Glomerular endothelial cell (primary cell): ENCODE measurements around the gene SCRT2. TPM values are rescaled to one million over a fixed set of nuclear protein-coding genes. Genes with fewer than 3 reads are reported as not detected.
"Not testable (repeated sequence)": the region's sequence is repeated elsewhere in the genome, so short reads cannot be mapped to it uniquely, and the experiment has no call there.

Experiments
- DNase-seq: peaks from one replicate; pipeline ENCODE4 v3.0.0-alpha.2; 2011; ENCODE audit warnings: low read depth, low spot score; ENCODE audit errors: extremely low read depth
- total RNA-seq: library from RNA; depleted of rRNA; stranded (reverse); fragments of >200 nt; gene quantifications from 2 replicates; pipeline ENCODE4 v1.2.3, GENCODE V29; 2015

Gene SCRT2
- total RNA-seq = not detected in 2 replicates

DNA sequence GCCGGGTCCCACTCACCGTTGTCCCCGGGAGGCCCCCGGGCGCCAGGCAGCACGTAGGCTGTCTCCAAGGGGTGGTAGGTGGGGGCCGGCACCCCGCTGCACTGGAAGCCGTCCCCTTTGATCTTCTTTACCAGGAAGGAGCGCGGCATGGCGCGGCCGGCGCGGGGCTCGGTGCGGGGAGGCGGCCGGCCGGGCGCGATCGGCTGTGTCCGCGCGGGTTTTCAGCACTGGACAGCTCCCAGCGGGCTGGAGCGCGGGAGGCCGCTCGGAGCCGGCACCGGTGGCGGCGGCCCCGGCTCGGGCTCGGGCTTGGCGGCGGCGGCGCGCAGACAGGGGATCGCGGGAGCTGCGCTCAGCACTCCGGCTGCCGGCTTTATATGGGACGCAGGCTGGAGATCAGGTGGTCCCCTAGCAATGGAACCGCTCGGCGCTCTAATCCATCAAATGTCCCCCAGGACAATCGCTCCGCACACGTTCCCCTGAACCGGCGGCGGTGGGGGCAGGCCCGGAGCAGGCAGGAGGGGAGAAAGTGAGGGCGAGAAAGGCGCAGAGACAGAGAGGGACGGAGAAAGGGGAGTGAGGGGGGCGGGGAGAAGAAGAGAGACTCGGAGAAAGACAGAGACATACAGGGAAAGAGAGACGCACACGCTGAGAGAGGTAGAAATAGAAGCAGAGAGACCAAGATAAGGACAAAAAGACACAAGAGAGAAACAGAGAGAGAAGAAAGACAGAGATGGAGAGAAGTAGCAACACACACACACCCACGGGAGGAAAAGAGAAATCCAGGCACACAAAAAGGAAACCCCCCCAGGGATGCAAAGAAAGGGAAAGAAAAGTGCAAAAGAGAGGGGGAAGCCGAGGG lies at the start of gene SCRT2:
Gene SCRT2 (minus strand): TSS at position 350 of the 862 bp plus-strand sequence. CDS start 201 bp downstream, at position 149.
- no peak for DNase-seq

DNA sequence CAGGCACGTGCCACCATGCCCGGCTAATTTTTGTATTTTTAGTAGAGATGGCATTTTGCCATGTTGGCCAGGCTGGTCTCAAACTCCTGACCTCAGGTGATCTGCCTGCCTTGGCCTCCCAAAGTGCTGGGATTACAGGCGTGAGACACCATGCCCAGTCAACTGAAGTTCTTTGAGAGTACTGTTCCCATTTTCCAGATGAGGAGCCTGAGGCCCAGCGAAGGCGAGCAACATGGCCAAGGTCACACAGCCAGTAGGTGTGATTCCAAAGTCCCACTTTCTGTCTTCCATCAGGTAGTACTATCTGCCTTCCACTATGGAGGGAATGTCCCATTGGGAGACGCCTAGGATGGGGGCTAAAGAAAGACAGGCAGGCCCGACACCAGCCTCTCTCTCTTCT lies 49.2 kb upstream of the SCRT2 start:
- DNase-seq = not testable (repeated sequence)

DNA sequence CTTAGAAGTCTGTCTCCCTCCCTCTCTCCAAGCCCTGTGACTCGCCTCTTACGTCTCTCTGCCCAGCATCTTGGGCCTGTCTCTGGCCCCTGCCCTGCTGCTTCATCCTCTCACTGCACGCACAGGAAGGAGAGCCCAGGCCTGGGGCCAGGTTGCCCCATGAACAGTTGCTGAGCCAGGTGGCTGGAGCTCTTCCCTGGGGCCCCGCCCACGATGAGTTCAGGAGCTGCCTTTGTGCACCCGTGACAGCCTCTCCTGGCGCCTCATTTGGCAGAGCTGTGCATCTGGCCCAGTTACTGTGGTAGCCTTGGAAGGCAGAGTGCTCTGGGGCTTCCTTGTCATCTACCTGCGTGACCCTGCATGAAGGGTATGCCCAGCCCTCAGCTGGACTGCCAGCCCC lies 48.2 kb upstream of the SCRT2 start:
- DNase-seq = no peak

DNA sequence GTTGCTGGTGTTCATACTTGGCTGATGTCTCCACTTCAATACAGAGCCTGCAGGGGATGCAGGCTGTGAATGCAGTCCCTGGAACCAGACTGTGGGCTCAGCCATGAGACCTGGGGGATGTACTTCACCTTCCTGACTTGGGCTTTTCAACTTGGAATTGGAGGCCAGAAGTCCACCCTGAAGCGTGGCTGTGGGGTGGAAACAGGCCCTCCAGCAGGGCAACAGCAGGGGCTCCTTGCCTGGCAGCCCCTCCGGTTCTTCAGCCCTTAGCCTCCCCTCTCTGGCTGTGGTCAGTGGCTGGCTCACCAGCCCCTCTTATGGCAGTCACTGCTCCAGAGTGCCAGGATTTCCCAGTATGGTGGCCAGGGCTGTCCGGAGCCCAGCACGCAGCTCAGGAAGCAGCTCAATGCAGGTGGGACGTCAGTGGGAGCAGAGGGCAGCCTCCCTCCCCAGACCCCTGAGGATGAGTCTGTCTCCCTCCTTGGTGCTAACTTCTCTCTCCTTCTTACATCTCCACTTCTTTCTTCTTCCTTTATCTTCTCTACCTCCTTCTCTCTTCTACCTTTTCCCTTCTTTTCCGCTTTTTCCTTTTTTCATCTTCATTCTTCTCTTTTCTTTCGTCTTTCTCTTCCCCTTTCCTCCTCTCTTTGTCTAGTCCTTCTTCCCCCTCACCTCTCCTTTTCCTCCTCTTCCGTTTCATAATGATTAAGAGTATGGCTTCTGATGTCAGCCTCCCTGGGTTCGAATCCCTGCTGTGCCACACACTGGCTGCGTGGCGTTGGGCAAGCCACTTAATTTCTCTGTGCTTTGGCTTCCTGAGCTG lies 47.4 kb upstream of the SCRT2 start:
- DNase-seq = no peak

DNA sequence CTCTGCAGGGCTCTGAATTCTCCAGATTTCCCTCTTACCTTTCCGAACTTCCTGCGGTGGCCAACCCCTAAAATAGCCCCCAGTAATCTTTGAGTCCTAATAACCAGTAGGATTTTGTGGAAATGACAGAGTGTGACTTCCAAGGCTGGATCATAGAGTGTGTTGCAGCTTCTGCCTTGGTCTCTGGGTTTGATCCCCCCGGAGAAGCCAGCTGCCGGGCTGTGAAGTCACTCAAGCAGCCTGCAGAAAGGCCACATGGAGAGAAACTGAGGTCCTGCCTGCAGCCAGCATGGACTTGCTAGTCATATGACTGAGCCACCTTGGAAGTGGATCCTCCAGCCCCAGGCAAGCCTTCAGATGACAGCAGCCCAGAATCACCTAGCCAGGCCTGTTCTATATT lies 46.3 kb upstream of the SCRT2 start:
- no peak for DNase-seq

DNA sequence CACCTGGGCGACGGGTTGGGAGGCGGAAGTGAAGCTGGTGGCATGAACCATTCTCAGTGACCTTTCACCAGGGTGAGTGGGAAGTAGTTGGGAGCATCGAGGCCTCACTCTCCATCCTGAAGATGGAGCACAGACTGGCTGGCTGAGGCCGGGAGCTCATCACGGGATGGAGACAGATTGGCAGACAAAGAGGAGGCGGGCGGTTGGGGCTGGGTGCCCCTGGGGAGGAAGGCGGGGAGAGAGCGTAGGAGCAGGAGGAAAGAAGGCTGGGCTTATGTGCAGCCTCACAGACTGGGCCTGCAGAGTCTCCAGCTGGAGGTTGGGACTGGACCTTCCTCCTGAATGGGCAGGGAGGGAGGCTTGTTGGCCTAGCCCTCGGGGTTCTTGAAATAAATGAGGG lies 44.2 kb upstream of the SCRT2 start:
- DNase-seq = no peak

DNA sequence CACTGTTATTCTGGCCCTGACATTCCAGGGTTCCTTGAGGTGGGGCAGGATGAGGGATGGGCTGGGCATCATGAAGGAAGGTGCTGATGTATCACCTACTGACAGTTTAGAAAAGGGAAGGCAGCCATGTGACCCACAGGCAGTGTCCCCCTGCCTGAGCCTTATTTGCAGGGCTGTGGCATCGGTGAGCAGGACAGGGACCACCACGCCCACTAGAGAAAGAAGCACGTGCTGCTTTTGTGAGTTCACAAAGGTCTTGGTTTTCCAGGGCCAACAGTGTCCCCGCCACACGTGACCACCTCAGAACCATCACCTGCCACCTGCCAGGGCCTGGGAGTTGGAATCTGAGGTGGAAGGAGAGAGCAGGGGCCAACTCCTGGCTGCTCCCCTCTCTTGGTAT lies 43.5 kb upstream of the SCRT2 start:
- no peak for DNase-seq

DNA sequence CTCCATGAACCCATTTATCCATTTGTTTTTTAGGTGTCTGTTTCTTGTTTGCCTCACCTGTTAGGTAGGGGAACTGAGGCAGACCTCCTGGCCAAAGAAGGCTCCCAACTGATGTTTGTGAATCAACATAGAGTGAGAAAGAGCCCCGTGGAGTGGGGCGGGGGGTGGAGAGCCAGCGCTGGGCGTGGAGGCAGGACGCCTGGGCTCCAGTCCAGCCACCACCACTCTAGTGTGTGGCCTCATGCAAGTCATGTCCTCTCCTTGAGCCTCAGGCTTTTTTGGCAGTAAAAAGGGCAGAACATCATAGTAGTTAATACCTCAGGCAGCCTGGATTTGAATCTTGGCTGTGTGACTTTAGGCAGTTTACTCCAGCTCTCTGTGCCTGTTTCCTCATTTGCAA lies 42.2 kb upstream of the SCRT2 start:
- no peak for DNase-seq

DNA sequence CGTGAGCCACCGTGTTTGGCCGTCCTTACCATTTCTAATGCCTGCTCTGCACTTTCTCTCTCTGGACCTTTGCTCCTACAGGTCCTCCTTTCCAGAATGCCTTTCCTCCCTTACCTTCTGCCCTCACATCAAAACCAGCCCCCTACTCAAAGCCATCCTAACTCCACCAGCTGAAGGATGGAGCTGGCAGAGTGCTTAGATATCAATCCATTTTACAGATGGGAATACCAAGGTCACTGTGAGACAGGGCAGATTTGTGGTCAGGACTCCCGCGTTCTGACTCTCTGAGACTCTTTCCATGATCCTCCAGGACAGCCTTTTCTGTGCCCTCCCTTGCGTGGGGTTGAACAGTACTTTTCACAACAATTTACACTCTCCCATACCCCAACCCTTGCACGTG lies 41.7 kb upstream of the SCRT2 start:
- no peak for DNase-seq

DNA sequence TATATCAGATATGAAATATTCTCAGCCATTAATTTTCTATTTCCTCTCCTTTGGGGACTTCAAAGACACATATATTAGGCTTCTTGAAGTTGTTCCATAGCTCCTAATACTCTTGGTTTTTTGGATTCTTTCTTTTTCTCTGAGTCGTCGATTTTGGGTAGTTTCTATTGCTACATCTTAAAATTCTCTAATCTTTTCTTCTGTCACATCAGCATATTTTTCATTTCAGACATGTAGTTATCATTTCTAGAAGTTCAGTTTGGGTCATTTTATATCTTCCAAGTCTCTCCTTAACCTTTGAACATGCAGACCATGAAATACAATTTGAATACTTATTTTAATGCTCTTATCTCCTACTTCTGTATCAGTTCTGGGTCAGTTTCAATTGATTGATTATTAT lies 38.9 kb upstream of the SCRT2 start:
- DNase-seq = no peak

DNA sequence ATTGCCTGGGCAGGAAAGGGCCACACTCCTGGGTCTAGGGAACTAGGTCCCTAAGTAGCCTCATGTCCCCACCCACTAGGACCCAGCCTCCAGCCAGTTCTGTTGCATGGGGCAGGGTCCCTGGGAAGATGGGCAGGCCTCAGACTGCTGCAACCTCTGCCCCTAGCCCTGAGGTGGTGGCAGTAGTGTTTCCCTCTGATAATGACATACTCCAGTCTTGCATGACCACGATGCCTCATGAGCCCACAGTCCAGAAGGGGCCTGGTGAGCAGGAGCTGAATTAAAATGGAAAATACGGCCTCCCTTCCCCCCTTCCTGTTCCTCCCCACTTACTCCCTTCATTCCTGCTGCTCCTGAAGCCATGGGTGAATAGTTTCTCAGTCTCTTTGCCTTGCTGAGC lies 36.0 kb upstream of the SCRT2 start:
- DNase-seq = no peak

DNA sequence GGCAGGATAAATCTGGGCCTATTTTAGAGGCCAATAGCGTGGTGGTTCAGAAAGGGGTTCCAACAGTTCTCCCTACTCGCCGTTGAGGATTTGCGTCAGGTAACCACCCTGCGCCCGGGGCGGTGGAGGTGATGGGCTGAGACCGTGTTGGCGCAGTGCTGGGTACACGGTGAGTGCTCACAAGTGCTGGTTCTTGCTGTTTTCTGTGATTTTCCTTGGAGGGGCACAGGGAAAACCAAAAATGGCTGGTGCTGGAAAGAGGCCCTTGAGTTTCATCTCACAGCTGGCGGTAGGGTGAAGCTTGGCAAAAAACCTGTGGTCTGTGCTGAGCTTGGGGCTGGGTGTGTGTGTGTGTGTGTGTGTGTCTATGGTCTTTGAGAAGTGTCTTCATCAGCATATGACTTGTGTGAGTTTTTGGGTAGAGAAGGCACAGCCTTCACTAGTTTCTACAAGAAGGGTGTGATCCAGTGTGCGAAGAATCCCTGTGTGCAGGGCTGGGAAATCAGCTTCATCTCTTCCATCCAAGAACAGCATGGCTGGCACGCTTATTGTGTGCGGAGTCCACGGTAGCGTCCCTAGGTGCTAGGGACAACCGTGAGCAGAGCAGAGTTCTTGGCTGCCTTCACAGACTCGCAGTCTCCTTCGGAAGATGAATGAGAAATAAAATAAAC lies 35.3 kb upstream of the SCRT2 start:
- no peak for DNase-seq

DNA sequence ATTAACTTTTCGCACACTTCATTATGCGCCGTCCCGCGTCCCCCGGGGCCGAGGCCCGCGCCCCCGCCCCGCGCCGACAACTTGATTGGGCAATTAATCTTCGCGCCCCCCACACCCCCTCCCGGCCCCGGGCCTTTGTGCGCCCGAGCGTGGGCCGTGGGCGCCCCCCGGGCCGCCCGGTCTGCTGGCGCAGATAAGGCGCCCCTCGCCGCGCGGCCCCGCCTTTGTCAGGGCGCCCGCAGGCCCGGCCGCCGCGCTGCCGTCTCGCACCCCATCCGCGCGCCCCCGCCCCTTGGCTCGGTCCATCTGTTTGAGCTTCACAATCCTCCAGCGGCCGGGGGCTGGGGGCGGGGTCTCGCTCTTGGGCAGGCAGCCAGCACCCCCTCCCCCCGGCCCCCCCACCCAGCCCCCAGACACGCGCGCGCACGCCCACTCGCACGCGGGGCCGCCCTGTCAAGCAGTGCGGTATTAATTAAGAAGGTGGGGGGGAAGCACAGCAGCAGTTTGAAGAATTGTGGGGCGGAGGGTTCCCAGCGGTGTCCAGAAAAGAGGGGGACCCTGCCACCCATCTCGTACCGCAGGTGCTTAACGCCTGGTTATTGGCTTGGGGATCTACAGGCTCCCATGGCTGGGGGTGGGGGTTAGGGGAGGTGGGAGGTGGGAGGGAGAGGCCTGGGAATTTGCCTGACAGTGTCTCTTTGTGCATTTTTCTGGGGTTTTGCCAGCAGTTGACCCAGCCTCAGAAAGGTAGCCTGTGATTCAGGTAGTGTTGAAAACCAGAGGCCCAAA lies 34.6 kb upstream of the SCRT2 start:
- no peak for DNase-seq

DNA sequence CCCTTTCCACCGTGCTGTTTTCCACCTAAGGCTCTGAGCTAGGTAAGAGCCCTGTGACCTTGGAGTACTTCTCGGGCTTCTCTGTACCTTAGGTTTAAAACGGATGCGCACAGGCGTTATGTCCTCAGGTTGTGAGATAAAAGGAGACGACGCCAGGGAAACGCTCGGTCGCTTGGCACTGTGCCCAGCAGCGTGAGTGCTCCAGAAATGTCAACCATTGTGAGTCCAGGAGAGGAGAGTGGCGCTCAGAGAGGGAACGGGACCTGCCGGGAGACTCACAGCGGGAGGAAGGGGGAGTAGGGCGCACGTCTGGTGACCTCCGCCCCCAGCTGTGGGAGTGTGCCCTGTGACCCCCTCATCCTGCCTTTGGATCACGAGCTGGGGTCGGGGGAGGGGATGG lies 33.8 kb upstream of the SCRT2 start:
- DNase-seq = no peak

DNA sequence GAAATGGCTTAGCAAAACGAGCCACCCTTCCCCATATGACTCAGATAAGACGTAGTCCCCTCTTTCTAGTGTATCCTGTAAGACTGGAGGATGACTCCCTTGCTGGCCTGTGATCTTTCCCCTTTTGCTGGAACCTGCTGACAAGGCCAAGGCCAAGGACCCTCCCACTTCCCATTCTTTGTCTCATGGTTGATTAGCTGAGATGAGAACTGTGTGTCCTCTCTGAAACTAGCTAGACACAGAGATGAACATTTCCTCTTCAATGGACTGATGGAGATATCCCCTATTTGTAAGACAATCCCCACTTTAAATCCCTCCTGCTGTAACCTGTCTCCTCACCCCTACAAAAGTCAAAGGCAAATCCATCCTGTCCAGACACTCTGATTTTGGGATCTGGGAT lies 33.4 kb upstream of the SCRT2 start:
- no peak for DNase-seq

DNA sequence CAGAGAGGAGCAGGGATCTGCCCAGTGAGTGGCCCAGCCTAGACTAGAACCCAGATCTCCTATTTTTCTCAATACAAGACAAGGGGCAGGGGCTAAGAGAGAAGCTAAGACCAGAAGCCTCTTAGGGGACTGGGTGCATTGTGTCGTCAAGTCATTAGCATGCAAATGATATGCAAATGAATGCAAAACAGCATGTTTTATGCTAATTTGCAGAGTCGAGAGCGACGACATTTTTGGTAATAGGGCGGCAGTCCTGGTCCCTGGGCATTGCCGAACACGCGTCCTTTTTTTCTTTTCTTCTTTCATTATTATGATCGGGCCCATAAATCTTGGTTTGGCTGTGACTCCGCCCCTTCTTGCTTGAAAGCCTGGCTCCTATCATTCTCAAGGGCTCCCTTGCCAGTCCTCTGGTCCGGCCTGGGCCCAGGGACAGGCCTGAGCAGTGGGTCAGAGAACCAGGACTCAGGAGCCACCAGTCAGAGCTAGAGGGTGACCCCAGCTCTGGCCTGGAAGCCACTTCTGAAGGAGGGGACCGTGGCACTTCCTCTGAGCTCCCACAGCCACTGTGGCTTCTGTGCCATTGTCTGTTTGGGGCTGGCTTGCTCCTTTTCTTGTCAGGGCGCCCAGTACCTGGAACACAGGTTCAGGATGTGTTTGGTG lies 32.0 kb upstream of the SCRT2 start:
- no peak for DNase-seq

DNA sequence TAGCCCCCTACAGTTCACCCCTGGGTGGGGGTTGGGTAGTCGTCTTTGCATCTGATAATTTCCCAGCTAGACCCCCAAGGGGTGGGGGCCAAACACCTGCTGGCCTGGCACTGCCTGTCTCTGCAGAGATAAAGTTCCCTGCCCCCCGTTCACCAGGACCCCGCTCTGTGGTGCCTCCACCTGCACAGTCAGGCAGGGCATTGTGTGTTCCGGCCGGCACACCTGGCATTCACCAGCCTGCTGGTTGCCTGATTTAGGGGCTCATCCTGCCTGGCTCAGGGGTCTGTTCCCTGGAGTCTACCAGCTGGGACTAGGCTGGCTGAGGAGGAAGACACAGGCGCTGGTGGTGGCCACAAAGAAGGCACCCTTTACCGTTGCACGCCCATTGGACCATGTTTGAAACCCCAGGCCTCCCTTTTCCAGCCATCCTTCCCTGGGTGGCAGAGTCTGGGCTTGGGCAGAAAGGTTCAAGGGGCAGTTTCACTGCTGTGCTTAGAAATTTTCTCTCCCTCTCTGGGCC lies 30.8 kb upstream of the SCRT2 start:
- no peak for DNase-seq

DNA sequence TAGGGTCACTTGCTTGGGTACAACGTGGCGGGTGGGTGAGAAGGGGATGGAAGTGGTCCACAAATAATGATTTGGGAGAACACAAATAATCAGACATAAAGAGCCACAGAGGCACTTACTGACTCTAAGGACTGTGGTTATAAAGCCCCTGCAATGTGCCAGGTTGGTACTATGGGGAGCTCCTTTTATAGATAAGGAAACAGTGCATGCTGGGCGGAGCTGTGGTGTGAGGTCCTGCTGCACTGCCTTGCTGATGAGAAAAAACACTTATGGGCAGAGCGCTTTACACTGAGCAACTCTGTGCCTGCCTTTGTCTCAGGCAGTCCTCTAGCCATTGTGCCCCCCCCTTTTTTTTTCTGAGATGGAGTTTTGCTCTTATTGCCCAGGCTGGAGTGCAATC lies 29.1 kb upstream of the SCRT2 start:
- no peak for DNase-seq

DNA sequence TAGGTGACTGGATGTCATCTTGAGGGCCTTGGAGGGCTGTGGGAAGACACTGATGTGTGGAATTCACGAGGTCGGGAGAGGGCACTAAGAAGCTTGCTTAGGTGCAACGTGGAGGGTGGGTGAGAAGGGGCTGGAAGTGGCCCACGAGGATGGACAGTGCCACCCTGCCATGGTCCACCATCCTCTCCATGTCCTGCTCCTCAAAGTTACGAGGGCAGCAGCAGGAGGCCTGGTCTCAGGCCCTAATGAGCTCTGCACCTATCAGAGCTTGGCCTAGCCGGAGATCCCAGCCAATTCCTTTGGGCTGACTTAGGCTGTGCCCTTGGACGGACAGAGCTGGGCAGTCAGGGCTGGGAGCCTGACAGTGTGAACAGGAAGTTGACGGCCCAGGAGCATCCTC lies 27.8 kb upstream of the SCRT2 start:
- DNase-seq = no peak

DNA sequence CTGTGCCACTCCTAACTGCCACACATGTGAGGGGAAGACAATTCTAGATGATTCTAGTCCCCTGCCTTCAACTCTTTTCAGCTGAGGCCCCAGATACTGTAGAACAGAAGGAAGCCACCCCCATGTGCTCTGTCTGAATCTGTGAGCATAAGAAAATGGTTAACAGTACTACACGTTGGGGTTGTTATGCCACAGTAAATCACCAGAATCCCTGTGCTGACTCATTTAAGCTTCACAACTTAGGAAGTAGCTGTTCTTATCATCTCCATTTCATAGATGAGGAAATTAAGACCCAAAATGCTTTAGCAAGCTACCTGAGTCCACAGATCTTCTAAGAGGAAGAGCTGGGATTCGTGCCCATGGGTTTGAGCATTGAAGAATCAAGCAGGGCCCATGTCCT lies 27.4 kb upstream of the SCRT2 start:
- DNase-seq = no peak
